Activated T-helper 1 cell treated with anti-CD3 and anti-CD28 coated beads, Interleukin-12 subunit alpha, Interleukin-12 subunit beta, Interleukin-2, Interleukin-4 antibody, amounts not matched to agents 30 ng/mL and 10 ng/mL and 1 ng/mL, durations not matched to agents 14 hours and 24 hours and 36 hours (primary cell): ENCODE measurements around the gene PCIF1. TPM values are rescaled to one million over a fixed set of nuclear protein-coding genes. Genes with fewer than 3 reads are reported as not detected.

Experiments used
- DNase-seq: peaks from one replicate; pipeline ENCODE4 v3.0.0; 2021; ENCODE audit warnings: low spot score
- H3K27ac Mint-ChIP-seq: one replicate; pipeline ENCODE4 v1.8.0; 2021; ENCODE audit warnings: mild to moderate bottlenecking, mixed read lengths
- H3K27me3 Mint-ChIP-seq: one replicate; pipeline ENCODE4 v1.8.0; 2022; ENCODE audit warnings: mild to moderate bottlenecking, moderate library complexity, mixed read lengths; ENCODE audit not compliant: insufficient read depth
- H3K36me3 Mint-ChIP-seq: one replicate; pipeline ENCODE4 v1.8.0; 2021; ENCODE audit warnings: low read depth, mixed read lengths
- H3K4me1 Mint-ChIP-seq: one replicate; pipeline ENCODE4 v1.8.0; 2021; ENCODE audit warnings: low read depth, mixed read lengths
- H3K4me3 Mint-ChIP-seq: one replicate; pipeline ENCODE4 v1.8.0; 2021; ENCODE audit warnings: mild to moderate bottlenecking, moderate library complexity, mixed read lengths
- H3K9me3 Mint-ChIP-seq: one replicate; pipeline ENCODE4 v1.8.0; 2021; ENCODE audit warnings: mixed read lengths
- intact Hi-C: fragments of 100-400 bp; cut with micrococcal nuclease; formaldehyde crosslinking; loops from one replicate; pipeline ENCODE4 v1.15.1; 2024
- total RNA-seq: library from RNA; stranded (reverse); gene quantifications from 2 replicates; pipeline ENCODE4 v1.2.3, GENCODE V29; 2022

Gene PCIF1
- total RNA-seq, 1 donor from 2014 or later, result 28.5 TPM

DNA sequence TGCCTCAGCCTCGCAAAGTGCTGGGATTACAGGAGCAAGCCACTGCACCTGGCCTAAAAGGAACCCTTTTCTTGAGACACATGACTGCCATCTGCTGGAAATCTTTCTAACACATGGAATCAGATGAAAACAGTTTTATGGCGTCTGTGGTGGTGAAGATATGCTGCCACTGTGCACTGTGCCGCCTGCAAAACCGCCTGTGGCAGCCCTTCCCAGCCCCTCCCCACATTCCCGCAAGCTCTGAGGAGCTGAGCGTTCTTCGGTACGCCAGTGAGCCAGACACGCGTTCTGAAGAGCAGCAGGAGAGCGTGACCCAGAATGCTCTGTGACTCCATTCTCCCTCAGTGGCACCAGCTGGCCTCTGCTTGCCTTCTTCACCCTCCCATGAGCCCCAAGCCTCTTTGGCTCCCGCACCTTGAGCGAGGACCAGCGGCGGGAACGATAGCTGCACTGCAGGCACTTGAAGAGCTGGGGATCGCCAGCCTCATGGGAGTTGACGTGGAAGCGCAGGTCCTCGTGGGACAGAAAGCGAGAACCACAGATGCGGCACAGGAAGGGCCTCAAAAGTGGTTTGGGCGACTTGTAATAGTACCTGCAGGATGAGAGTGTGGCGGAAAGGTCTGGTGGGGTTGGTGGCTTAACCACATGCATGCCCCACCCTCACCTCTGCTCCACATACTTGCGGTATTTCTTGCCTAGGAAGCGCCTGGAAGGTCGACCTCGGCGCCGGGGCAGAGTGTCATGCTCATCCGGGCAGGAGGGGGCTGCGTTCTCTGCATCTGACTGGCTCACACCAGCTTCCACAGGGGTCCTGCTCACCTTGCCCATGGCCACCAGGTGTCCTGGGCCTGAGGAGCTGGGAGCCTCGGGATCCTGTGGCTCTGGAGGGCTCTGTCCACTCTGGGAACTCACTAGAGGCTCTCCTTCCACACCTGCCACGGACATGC, 28.8 kb downstream of the PCIF1 start:
- intact Hi-C loops, result loop anchor here (1.0 kb wide), 3 partner anchors 30 to 164 kb away; no protein-coding TSS in a partner anchor
- Mint-ChIP-seq H3K27ac (no peak overlapping the region), H3K27me3 (no peaks in the 10 kb centered on the region), H3K4me1 (no peaks in the 10 kb centered on the region), H3K9me3 (no peaks in the 10 kb centered on the region), H3K4me3 (no peak overlapping the region), H3K36me3 (peaks cover 45% of the 10 kb centered on the region)
- DNase-seq, result no peak

- Mint-ChIP-seq H3K36me3 (peaks cover 38% of the 10 kb centered on the region), H3K4me1 (no peaks in the 10 kb centered on the region), H3K27me3 (no peaks in the 10 kb centered on the region), H3K4me3 (no peak overlapping the region), H3K27ac (no peak overlapping the region), H3K9me3 (no peaks in the 10 kb centered on the region)
- no peak for DNase-seq
- intact Hi-C loops, result no loop called here
Measured at GRCh38 chr20:45964006-45964400, 29.5 kb downstream of the PCIF1 start.

DNA sequence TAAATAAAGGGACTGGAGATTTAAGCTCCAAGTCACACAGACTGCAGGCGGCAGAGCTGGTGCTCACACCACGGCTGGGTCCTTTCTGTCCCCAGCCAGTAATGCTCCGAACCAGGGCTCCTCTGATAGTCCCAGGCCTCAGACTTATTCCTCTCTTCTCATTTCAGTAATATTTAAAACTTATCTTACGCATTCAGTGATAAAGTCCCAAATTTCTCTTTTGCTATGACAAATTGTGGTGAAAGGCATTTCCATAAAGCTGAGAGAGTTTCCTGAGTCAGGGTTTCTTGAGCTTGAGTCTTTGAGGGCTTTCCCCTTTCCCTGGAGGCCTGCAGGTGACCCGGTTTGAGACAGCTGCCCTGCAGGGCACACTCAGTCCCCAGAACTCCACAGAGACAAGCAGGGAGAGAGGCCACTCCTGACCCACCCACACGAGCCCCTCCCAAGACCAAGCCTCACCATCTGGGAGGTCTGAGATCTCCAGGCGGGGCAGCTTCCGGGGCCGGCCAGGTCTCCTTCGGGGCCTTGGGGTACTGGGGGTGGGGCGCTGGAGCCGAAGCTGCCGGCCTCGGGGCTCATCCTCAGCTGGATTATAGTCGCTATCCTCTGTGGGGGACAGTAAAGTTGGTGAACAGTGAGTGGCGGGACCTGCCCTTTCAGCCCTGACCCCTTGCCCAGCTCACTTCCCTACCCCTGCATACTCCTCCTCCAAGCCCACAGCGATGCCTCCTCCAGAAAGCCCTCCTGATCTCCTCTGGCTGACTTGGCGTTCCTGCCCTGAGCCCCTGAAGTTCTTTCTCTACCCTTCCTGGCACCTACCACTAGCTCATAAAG, 30.9 kb downstream of the PCIF1 start:
- H3K9me3 Mint-ChIP-seq, result no peaks in the 10 kb centered on the region
- peaks cover 13% of the 10 kb centered on the region for H3K4me1 Mint-ChIP-seq
- H3K27ac Mint-ChIP-seq, result no peak overlapping the region
- H3K4me3 Mint-ChIP-seq, result no peak overlapping the region
- no peaks in the 10 kb centered on the region for H3K27me3 Mint-ChIP-seq
- intact Hi-C loops, result no loop called here
- DNase-seq, result no peak
- H3K36me3 Mint-ChIP-seq, result peaks cover 34% of the 10 kb centered on the region

DNA sequence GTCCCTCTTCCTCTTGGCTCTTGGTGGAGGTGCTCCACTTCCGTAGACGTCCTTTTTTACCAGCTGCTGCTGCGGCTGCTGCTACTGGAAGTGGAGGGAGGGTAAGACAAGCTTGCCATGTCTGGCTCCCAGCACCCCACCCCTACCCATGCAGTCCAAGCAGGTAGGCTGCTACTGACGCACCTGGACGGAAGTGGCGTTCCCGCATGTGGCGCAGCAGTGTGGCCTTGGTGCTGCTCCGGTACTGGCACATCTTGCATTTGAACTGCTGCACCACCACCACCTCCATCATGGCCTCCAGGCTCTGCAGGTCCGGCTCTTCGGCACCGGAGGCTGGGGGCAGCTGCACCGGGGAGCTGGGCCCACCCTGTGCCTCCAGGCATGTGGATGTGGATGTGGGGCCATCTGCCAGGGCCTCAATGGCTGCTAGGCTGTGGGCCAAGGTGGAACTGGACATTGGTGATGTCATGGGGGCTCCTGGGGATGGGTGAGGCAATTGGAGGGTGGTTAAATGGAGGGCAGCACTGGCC, 33.1 kb downstream of the PCIF1 start:
- H3K9me3 Mint-ChIP-seq, result no peaks in the 10 kb centered on the region
- intact Hi-C loops, result no loop called here
- peaks cover 34% of the 10 kb centered on the region for H3K36me3 Mint-ChIP-seq
- H3K4me1 Mint-ChIP-seq, result peaks cover 22% of the 10 kb centered on the region
- no peak overlapping the region for H3K4me3 Mint-ChIP-seq
- DNase-seq, result no peak
- no peaks in the 10 kb centered on the region for H3K27me3 Mint-ChIP-seq
- H3K27ac Mint-ChIP-seq, result no peak overlapping the region

DNA sequence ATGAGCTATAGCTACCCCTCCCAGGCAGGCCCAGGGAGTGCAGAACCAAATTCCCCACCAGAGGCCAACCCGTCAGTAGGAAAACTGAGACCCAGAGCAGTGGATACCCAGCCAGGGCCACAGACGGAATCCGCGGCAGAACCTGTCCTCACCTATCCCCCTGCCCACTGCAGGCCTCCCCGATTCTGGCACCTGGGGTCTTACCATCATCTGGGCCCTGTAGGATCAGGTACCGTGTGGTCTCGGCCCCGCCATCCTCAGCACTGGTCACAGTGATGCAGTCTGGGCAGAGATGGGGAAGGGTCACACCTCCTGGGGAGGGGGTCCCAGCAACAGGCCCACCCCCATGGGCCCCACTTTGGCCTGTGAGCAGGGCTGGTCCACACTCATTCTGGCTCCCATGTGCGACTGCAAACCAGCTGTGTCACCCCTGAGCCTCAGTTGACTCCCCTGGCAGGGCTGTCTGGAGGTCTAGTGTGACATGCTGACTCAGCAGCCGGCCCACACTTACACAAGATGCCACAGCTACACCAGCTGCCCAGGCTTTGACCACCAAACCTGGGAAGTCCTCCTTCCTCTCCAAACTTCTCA, 33.7 kb downstream of the PCIF1 start:
- Mint-ChIP-seq H3K27me3 (no peaks in the 10 kb centered on the region), H3K4me3 (no peak overlapping the region), H3K4me1 (peaks cover 23% of the 10 kb centered on the region), H3K36me3 (peaks cover 29% of the 10 kb centered on the region), H3K9me3 (no peaks in the 10 kb centered on the region), H3K27ac (no peak overlapping the region)
- DNase-seq, result no peak
- intact Hi-C loops, result no loop called here

DNA sequence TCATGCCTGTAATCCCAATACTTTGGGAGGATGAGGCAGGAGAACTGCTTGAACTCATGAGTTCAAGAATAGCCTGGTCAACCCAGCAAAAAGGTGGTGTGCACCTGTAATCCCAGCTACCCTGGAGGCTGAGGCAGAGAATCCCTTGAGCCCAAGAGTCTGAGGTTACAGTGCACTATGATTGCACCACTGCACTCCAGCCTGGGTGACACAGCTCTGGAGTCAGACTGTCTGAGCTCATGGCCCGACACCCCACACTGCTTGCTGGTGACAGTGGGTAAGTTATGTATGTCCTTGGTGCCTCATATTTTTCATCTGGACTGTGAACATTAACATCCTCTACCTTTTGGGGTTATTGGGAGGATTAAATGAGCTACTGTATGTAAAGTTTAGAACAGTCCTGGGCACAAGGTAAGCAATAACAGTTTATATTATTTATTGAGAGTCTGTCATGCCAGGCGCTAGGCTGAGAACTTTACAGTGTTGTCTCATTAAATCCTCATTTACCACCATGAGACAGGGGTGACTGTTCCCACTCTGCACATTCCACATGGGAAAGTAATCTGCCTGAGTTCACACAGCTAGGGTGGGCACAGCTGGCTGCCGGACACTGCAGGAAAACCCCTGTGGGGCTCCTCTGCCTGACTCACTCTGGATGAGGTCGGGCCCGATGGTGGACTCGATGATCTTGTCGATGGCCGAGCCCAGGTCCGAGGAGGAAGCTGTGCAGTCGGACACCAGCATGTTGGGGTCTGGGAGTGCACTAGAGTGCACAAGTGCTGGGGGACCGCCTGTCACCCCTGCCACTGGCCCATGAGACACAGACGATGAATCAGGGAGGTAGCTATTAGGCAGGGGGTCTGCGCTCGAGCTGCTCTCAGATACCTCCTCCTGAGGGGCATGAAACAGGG, 34.6 kb downstream of the PCIF1 start:
- Mint-ChIP-seq H3K9me3 (no peaks in the 10 kb centered on the region), H3K4me1 (peaks cover 23% of the 10 kb centered on the region), H3K4me3 (peak overlapping the region; percentile 89), H3K27me3 (no peaks in the 10 kb centered on the region), H3K27ac (no peak overlapping the region), H3K36me3 (peaks cover 27% of the 10 kb centered on the region)
- intact Hi-C loops, result no loop called here
- DNase-seq, result no peak

DNA sequence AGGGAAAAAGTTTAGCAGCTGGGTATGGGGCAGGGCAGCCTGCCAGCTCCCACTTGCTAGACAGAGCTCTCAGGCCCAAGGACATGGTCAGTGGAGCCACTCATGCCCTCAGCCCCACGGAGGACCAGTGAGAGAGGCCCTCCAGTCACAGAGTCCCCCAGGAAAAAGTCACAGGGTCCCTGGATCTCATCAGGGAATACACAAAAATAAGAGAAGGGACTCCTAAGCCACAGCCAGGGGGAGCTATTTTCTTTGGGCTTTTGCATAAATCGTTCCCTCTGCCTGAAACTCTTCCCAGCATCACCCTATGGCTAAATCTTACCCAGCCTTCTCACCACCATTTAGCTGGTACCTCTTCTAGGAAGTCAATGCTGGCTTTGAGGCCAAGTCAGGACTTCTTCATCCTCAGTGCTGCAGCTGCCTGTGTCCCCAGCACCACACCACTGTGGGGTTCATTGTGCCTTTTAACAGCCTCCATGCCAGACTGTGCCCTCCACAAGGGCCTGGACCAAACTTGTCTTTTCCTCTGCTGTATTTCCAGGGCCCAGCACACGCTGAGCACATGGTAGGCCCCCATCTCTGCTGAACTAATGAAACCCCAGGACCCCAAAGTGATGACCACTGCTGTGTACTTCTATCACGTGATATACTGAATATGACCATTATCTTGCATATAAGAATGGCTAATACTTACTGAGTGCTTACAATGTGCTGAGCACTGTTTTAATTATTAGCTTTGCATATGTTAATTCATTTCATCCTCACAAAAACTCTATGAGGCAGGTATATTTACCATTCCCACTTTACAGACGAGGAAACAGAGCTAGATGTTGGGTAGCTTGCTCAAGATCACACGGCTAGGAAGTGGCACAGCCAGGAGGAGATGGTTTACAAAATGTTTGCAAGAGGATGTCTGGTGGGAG, 35.5 kb downstream of the PCIF1 start:
- no peak for DNase-seq
- peaks cover 25% of the 10 kb centered on the region for H3K36me3 Mint-ChIP-seq
- intact Hi-C loops, result loop anchor here (2.0 to 5.0 kb wide), 5 partner anchors 42 to 1083 kb away; partner anchors contain the start of genes CTSA, NEURL2, SYS1 and YWHAB

DNA sequence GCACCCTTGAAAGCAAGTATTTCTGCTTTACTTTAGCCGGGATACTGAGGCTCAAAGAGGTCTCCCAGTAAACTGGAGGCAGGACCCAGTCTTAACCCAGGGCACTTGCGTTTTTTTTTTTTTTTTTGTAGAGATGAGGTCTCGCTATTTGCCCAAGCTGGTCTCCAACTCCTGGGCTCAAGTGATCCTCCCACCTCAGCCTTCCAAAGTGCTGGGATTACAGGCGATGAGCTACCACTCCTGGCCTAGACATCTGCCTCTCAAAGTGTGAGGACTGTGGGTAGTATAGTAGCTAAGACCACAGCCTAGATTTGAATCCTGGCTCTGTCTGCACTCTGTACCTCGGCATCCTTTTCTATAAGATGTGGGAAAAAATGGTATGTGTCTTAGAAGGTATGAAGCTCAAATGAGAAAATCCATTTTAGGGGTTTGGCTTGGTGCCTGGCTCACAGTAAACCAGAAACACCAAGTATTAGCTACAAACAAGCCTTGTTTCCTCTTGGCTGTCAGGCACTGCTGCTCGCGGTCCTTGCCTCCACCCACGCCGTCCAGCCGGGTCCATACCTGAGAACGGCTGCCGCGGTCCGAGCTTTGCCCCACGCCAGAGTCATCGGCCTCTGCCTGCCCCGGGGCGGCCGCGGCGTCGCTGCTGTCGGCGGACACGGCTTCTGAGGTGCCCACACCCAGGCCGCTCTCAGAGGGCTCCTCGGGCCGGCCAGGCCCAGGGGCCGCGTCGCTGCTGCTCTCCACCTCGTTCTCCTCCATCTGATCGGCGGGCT, 36.4 kb downstream of the PCIF1 start:
- no peaks in the 10 kb centered on the region for H3K27me3 Mint-ChIP-seq

More for the DNA sequence above, 35.5 kb downstream of the PCIF1 start:
- Mint-ChIP-seq H3K4me3 (peak overlapping the region; percentile 89), H3K27ac (peak overlapping the region; percentile 84), H3K9me3 (no peaks in the 10 kb centered on the region), H3K4me1 (peaks cover 23% of the 10 kb centered on the region), H3K27me3 (no peaks in the 10 kb centered on the region)

DNA sequence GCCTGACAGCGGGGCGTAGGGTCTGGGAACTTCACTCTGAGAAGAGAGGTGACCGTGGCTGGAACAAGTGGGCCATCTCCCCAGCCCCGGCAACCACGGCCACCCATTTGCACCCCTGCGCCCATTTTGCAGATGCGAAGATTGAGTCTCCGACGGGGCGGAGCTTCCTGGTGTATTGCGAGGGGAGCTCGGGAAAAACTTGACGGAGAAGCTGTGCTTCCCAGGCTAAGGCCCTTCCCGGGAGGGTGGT, 36.9 kb downstream of the PCIF1 start:
- Mint-ChIP-seq H3K4me1 (peaks cover 23% of the 10 kb centered on the region), H3K36me3 (peaks cover 18% of the 10 kb centered on the region), H3K27ac (peak overlapping the region; percentile 100), H3K4me3 (peak overlapping the region; percentile 89), H3K27me3 (no peaks in the 10 kb centered on the region), H3K9me3 (no peaks in the 10 kb centered on the region)
- intact Hi-C loops, result loop anchor here (1.0 to 5.0 kb wide), 6 partner anchors 36 to 1084 kb away; partner anchors contain the start of genes CTSA, NEURL2, SYS1 and YWHAB
- DNase-seq, result no peak

More for the DNA sequence above, 36.4 kb downstream of the PCIF1 start:
- intact Hi-C loops, result loop anchor here (1.0 to 5.0 kb wide), 6 partner anchors 36 to 1084 kb away; partner anchors contain the start of genes CTSA, NEURL2, SYS1 and YWHAB
- H3K4me1 Mint-ChIP-seq, result peaks cover 23% of the 10 kb centered on the region
- H3K4me3 Mint-ChIP-seq, result peak overlapping the region; percentile 89
- DNase-seq, result no peak
- H3K36me3 Mint-ChIP-seq, result peaks cover 19% of the 10 kb centered on the region
- H3K9me3 Mint-ChIP-seq, result no peaks in the 10 kb centered on the region
- peak overlapping the region; percentile 100 for H3K27ac Mint-ChIP-seq

DNA sequence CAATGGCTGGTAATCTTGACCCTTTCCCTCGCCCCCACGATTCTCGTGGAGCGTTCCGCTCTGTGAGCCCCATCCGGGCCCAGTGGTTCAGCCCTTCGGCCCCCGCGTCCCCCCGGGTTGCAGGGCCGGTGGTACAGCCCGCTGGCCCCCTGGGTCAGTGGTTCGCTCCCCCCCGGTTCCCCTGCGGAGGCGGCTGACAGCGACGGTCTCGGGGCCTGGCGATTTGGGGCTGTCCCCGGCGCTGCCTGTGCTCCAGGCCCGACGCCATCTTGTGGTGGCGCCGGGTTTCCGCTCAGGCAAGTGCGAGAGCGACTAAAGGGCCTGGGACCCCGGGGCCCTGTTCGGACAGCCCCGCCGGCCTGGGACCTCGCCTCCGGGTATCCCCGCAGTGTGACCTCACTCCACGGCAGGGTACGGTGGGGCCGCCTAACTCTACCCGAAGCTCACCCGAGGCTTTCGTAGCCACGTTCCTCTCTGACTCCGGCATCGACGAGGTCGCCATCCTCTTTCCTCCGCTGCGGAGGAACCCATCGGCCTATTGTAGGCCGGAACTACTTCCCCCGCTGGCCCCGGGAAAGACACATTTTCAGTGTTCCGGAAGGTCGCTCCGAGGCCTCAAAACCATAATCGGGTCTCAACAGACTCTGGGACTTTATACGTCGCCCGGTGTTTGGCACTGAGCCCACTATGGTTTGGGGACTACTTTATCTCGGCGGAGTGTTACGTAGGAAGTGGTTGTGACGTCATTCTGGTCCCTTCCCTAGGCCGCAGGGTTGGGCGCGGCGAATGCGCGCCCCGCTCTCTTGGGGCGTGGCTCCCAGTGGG, 37.4 kb downstream of the PCIF1 start, which contains the start of gene ZNF335:
TSS of gene ZNF335 (minus strand) at position 529 of the 825 bp plus-strand sequence. CDS start 793 bp downstream, outside the sequence.
- no peaks in the 10 kb centered on the region for H3K9me3 Mint-ChIP-seq
- intact Hi-C loops, result loop anchor here (1.0 to 5.0 kb wide), 14 partner anchors 15 to 1085 kb away; partner anchors contain the start of genes ACOT8, CTSA, DNTTIP1 and ELMO2
- peak within 1 kb of the TSS; percentile 100 for H3K27ac Mint-ChIP-seq
- H3K4me1 Mint-ChIP-seq, result peaks cover 23% of the 10 kb centered on the region
- H3K27me3 Mint-ChIP-seq, result no peaks in the 10 kb centered on the region
- peak; percentile 94 for DNase-seq
- peaks cover 17% of the 10 kb centered on the region for H3K36me3 Mint-ChIP-seq
- H3K4me3 Mint-ChIP-seq, result peak within 1 kb of the TSS; percentile 89
